Measurements from ENCODE around the gene APMAP.

DNA sequence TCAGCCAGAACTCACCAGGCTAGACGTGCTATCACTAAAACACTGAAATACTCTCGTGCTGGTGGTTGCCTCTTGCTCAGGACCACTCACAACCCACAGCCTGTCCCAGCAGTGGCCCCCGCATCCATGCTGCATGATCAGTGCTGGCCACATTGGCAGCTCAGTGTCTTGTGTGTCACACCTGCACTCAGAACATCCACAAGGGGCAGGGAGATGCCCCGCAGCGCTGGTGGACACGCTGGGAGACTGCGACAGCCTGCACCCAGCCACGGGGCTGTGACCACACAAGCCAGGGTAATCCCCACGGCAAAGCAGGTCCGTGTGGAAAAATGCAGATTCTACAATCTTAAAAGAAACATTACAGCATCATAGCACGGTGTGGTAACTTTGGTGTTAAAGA lies 23.9 kb upstream of the APMAP start:
- TF ChIP-seq POLR2A (IDR thresholded peaks at IDR 0.05) = no peak
- TF ChIP-seq, protein P1, sequence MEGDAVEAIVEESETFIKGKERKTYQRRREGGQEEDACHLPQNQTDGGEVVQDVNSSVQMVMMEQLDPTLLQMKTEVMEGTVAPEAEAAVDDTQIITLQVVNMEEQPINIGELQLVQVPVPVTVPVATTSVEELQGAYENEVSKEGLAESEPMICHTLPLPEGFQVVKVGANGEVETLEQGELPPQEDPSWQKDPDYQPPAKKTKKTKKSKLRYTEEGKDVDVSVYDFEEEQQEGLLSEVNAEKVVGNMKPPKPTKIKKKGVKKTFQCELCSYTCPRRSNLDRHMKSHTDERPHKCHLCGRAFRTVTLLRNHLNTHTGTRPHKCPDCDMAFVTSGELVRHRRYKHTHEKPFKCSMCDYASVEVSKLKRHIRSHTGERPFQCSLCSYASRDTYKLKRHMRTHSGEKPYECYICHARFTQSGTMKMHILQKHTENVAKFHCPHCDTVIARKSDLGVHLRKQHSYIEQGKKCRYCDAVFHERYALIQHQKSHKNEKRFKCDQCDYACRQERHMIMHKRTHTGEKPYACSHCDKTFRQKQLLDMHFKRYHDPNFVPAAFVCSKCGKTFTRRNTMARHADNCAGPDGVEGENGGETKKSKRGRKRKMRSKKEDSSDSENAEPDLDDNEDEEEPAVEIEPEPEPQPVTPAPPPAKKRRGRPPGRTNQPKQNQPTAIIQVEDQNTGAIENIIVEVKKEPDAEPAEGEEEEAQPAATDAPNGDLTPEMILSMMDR (IDR thresholded peaks at IDR 0.05) = no peak
